Smooth muscle cell (in vitro differentiated cells): Measurements from ENCODE around the gene IGLON5. TPM values are rescaled to one million over a fixed set of nuclear protein-coding genes. Genes with fewer than 3 reads are reported as not detected.

ENCODE experiments used
- DNase-seq: peaks from one replicate; lab custom pipeline; 2025; ENCODE audit not compliant: unreplicated experiment; lab: John Stamatoyannopoulos, UW
- H2AFZ ChIP-seq: fragments of 200-600 bp; sonication (generic); 2 replicates; pipeline ENCODE4 v1.6.0; 2016; ENCODE audit warnings: antibody characterized with exemption, low read depth, mild to moderate bottlenecking
- H3F3A ChIP-seq: fragments of 200-600 bp; sonication (generic); 2 replicates; pipeline ENCODE4 v1.6.0; 2017; ENCODE audit warnings: antibody characterized with exemption, low read depth
- H3K27ac ChIP-seq: fragments of 200-600 bp; sonication (generic); 2 replicates; pipeline ENCODE4 v1.5.1; 2016; ENCODE audit warnings: low read depth, mild to moderate bottlenecking
- H3K27me3 ChIP-seq: fragments of 200-600 bp; sonication (generic); 2 replicates; pipeline ENCODE4 v1.6.1; 2016; ENCODE audit warnings: low read depth, mild to moderate bottlenecking
- H3K36me3 ChIP-seq: fragments of 200-600 bp; sonication (generic); 2 replicates; pipeline ENCODE4 v1.5.1; 2016; ENCODE audit warnings: low read depth
- H3K4me1 ChIP-seq: fragments of 200-600 bp; sonication (generic); 2 replicates; pipeline ENCODE4 v1.5.1; 2016; ENCODE audit warnings: low read depth
- H3K4me2 ChIP-seq: fragments of 200-600 bp; sonication (generic); 2 replicates; pipeline ENCODE4 v1.6.0; 2016; ENCODE audit warnings: mild to moderate bottlenecking
- H3K4me3 ChIP-seq: fragments of 200-600 bp; sonication (generic); 2 replicates; pipeline ENCODE4 v1.5.1; 2016; ENCODE audit warnings: mild to moderate bottlenecking
- H3K79me2 ChIP-seq: fragments of 200-600 bp; sonication (generic); 2 replicates; pipeline ENCODE4 v1.6.0; 2016; ENCODE audit warnings: low read depth, mild to moderate bottlenecking
- H3K9ac ChIP-seq: fragments of 200-600 bp; sonication (generic); 2 replicates; pipeline ENCODE4 v1.6.0; 2016; ENCODE audit warnings: low read depth
- H3K9me3 ChIP-seq: fragments of 200-600 bp; sonication (generic); replicated peaks from 2 replicates; pipeline ENCODE4 v1.5.1; 2016; ENCODE audit warnings: low read depth
- H4K20me1 ChIP-seq: fragments of 200-600 bp; sonication (generic); 2 replicates; pipeline ENCODE4 v1.6.0; 2016; ENCODE audit warnings: low read depth
- CTCF ChIP-seq: fragments of 200-600 bp; sonication (generic); IDR thresholded peaks from 2 replicates; pipeline ENCODE4 v1.5.1; 2017; ENCODE audit warnings: borderline replicate concordance, mild to moderate bottlenecking, antibody characterized with exemption; ENCODE audit not compliant: insufficient read depth, poor library complexity, severe bottlenecking
- WGBS: methylation state at CpG from one replicate; pipeline ENCODE4 v1.1.7; 2016; ENCODE audit warnings: low lambda C conversion rate; 5-methylcytosine and 5-hydroxymethylcytosine counted together
- polyA plus RNA-seq: library from polyadenylated mRNA; unstranded; fragments of >200 nt; fragmentation: Nextera tagmentation; extraction: Ambion mirVana; gene quantifications from 2 replicates; pipeline ENCODE4 v1.2.1, GENCODE V29; 2016
- total RNA-seq: library from RNA; depleted of rRNA; stranded (reverse); fragments of >200 nt; gene quantifications from 2 replicates; pipeline ENCODE4 v1.2.3, GENCODE V29; 2014

IGLON5 gene
- total and polyA plus RNA-seq, 2 experiments from 2014 or later: 3.5 to 3.8 TPM

- no peaks in the 10 kb centered on the region for H3K9me3 ChIP-seq
- peaks cover 7% of the 10 kb centered on the region for H3K4me1 ChIP-seq
- no peak for DNase-seq
- peak; percentile 12 for TF ChIP-seq CTCF
- no peak overlapping the region for H3K4me2 ChIP-seq
- no peaks in the 10 kb centered on the region for H3K36me3 ChIP-seq
- H3K27ac ChIP-seq: no peak overlapping the region
- no peak overlapping the region for H2AFZ ChIP-seq
- no peak overlapping the region for H3K9ac ChIP-seq
- peaks cover 4% of the 10 kb centered on the region for H3K27me3 ChIP-seq
- H3K79me2 ChIP-seq: no peaks in the 10 kb centered on the region
- 73% methylated on average over 9 of the region's 9 CpGs for WGBS
- no peak overlapping the region for H3K4me3 ChIP-seq
- H3F3A ChIP-seq: no peaks in the 10 kb centered on the region
- no peaks in the 10 kb centered on the region for H4K20me1 ChIP-seq
These were observed 14.9 kb upstream of the IGLON5 start for GRCh38 chr19:51296336-51297093.

GRCh38 chr19:51297406-51297805, 14.0 kb upstream of the IGLON5 start:
- no peaks in the 10 kb centered on the region for H3F3A ChIP-seq
- H2AFZ ChIP-seq: no peak overlapping the region
- peaks cover 4% of the 10 kb centered on the region for H3K27me3 ChIP-seq
- H4K20me1 ChIP-seq: no peaks in the 10 kb centered on the region
- TF ChIP-seq CTCF: no peak
- no peaks in the 10 kb centered on the region for H3K9me3 ChIP-seq
- DNase-seq: no peak
- H3K79me2 ChIP-seq: no peaks in the 10 kb centered on the region
- H3K4me2 ChIP-seq: no peak overlapping the region
- no peaks in the 10 kb centered on the region for H3K36me3 ChIP-seq
- H3K9ac ChIP-seq: no peak overlapping the region
- WGBS: 86% methylated on average over 5 of the region's 5 CpGs
- no peak overlapping the region for H3K27ac ChIP-seq
- H3K4me3 ChIP-seq: no peak overlapping the region
- H3K4me1 ChIP-seq: peaks cover 7% of the 10 kb centered on the region

- Histone ChIP-seq H3K36me3 (no peaks in the 10 kb centered on the region), H3F3A (no peaks in the 10 kb centered on the region), H3K4me1 (no peaks in the 10 kb centered on the region), H2AFZ (no peak overlapping the region), H4K20me1 (no peaks in the 10 kb centered on the region), H3K4me2 (no peak overlapping the region), H3K79me2 (no peaks in the 10 kb centered on the region), H3K4me3 (no peak overlapping the region), H3K27me3 (no peaks in the 10 kb centered on the region), H3K27ac (no peak overlapping the region), H3K9me3 (no peaks in the 10 kb centered on the region), H3K9ac (no peak overlapping the region)
- DNase-seq: no peak
- WGBS: 85% methylated on average over 7 of the region's 7 CpGs
- TF ChIP-seq CTCF: no peak
These were observed 10.2 kb upstream of the IGLON5 start for GRCh38 chr19:51301266-51301665.

- Histone ChIP-seq H3K4me1 (no peaks in the 10 kb centered on the region), H3K4me3 (no peak overlapping the region), H3K9me3 (no peaks in the 10 kb centered on the region), H3K79me2 (no peaks in the 10 kb centered on the region), H2AFZ (no peak overlapping the region), H4K20me1 (no peaks in the 10 kb centered on the region), H3K9ac (no peak overlapping the region), H3K27me3 (peaks cover 9% of the 10 kb centered on the region), H3K27ac (no peak overlapping the region), H3K4me2 (no peak overlapping the region), H3K36me3 (no peaks in the 10 kb centered on the region), H3F3A (no peaks in the 10 kb centered on the region)
- no peak for DNase-seq
- 86% methylated on average over 3 of the region's 3 CpGs for WGBS
- no peak for TF ChIP-seq CTCF
These were observed 6.0 kb upstream of the IGLON5 start for GRCh38 chr19:51305479-51305878.
